HepG2 (cell line): ENCODE data around the gene WDR54. TPM values are rescaled to one million over a fixed set of nuclear protein-coding genes. Genes with fewer than 3 reads are reported as not detected.

Experiments used
- ATAC-seq: fragments of 200-7000 bp; cut with Tn5 transposase; 3 replicates; pipeline ENCODE4 v1.9.1; 2020; ENCODE audit warnings: mild to moderate bottlenecking, moderate library complexity
- BruUV-seq: library from RNA; stranded (reverse); fragments of 400-500 nt; replicated peaks from 2 replicates; lab custom pipeline; 2021; lab: Mats Ljungman, UMichigan
- CTCF ChIA-PET: fragments of 300-600 bp; formaldehyde crosslinking; extraction: SDS; loops from one replicate; lab custom pipeline; 2021; ENCODE audit warnings: low total read pairs, inconsistent platforms, low intra/inter-chr PET ratio; lab: Yijun Ruan, JAX
- POLR2A ChIA-PET: fragments of 350-600 bp; sonication (Branson Sonifier 250); formaldehyde crosslinking; loops from one replicate; lab custom pipeline; 2020; ENCODE audit warnings: antibody characterized with exemption, inconsistent platforms; lab: Yijun Ruan, JAX
- DNase-seq: peaks from one replicate; pipeline ENCODE4 v3.0.0-alpha.2; 2015; ENCODE audit warnings: low spot score
- FAIRE-seq: peaks from 3 replicates; lab custom pipeline; 2011; peaks lifted over from hg19 to GRCh38; lab: Jason Lieb, UNC
- H2AFZ ChIP-seq: one replicate; pipeline ENCODE4 v1.6.1; 2011; ENCODE audit warnings: low read length, inconsistent platforms
- H3K27ac ChIP-seq: fragments of 300-600 bp; 3 replicates; pipeline ENCODE4 v1.8.0; 2011; ENCODE audit warnings: mixed run types, mild to moderate bottlenecking, mixed read lengths, low read length, inconsistent platforms; ENCODE audit not compliant: insufficient read depth; ENCODE audit errors: extremely low read length
- H3K27me3 ChIP-seq, 2 experiments: fragments of 200-600 bp in 1 of 2; 2 replicates in 1 of 2; 3 replicates in 1 of 2; pipeline versions ENCODE4 v1.6.0 to v1.8.0; 2011; ENCODE audit warnings: low read length in 2 of 2, mild to moderate bottlenecking in 2 of 2, moderate library complexity in 2 of 2, inconsistent platforms in 1 of 2; ENCODE audit not compliant: insufficient read depth in 2 of 2, control insufficient read depth in 1 of 2
- H3K36me3 ChIP-seq, 2 experiments: fragments of 200-600 bp in 1 of 2; replicated peaks in 1 of 2; 2 replicates in 1 of 2; 3 replicates in 1 of 2; pipeline versions ENCODE4 v1.5.1 to v1.8.0; 2011; ENCODE audit warnings: low read length in 2 of 2, inconsistent platforms in 1 of 2; ENCODE audit not compliant: insufficient read depth in 2 of 2, control insufficient read depth in 1 of 2
- H3K4me1 ChIP-seq: 2 replicates; pipeline ENCODE4 v1.5.1; 2012; ENCODE audit warnings: low read length, inconsistent platforms; ENCODE audit not compliant: insufficient read depth
- H3K4me2 ChIP-seq: 2 replicates; pipeline ENCODE4 v1.6.0; 2011; ENCODE audit warnings: low read depth, low read length, inconsistent platforms
- H3K4me3 ChIP-seq, 3 experiments: fragments of 200-600 bp in 1 of 3; sonication (generic), shearing (Covaris generic) in 1 of 3; replicated peaks in 1 of 3; 2 replicates each; pipeline ENCODE4 v1.5.1; 2011 to 2016; ENCODE audit warnings: low read length in 3 of 3, inconsistent platforms in 2 of 3, low read depth in 2 of 3, mild to moderate bottlenecking in 2 of 3, control low read depth in 1 of 3, mixed read lengths in 1 of 3; ENCODE audit not compliant: insufficient read depth in 1 of 3
- H3K79me2 ChIP-seq: one replicate; pipeline ENCODE4 v1.6.1; 2011; ENCODE audit warnings: low read length, inconsistent platforms; ENCODE audit not compliant: insufficient read depth
- H3K9ac ChIP-seq: 2 replicates; pipeline ENCODE4 v1.6.0; 2011; ENCODE audit warnings: mild to moderate bottlenecking, low read depth, low read length, inconsistent platforms; ENCODE audit not compliant: insufficient read depth
- H3K9me3 ChIP-seq: 2 replicates; pipeline ENCODE4 v1.5.1; 2012; ENCODE audit warnings: mild to moderate bottlenecking, low read length
- H4K20me1 ChIP-seq: 2 replicates; pipeline ENCODE4 v1.6.0; 2011; ENCODE audit warnings: inconsistent platforms, mild to moderate bottlenecking, low read length, moderate library complexity; ENCODE audit not compliant: insufficient read depth
- CHD4 ChIP-seq: fragments of 200-600 bp; sonication (generic); IDR thresholded peaks from 2 replicates; pipeline ENCODE4 v1.7.0; 2017; ENCODE audit warnings: mild to moderate bottlenecking, low read length, borderline replicate concordance
- FOXJ3 ChIP-seq: sonication (generic); formaldehyde crosslinking; IDR thresholded peaks from 2 replicates; pipeline ENCODE4 v1.4.0; 2020; ENCODE audit warnings: missing genetic modification reagents, mild to moderate bottlenecking, borderline replicate concordance
- GPN1 ChIP-seq: sonication (generic); formaldehyde crosslinking; IDR thresholded peaks from 2 replicates; pipeline ENCODE4 v1.5.1; 2020; ENCODE audit warnings: missing genetic modification reagents, borderline replicate concordance
- MNT ChIP-seq: fragments of 450-650 bp; IDR thresholded peaks from 2 replicates; pipeline ENCODE4 v1.6.1; 2016
- NBN ChIP-seq: fragments of 450-650 bp; conservative IDR thresholded peaks from 2 replicates; pipeline ENCODE4 v1.6.1; 2017
- RFXAP ChIP-seq: sonication (generic); formaldehyde crosslinking; IDR thresholded peaks from 2 replicates; pipeline ENCODE4 v1.4.0; 2020; ENCODE audit warnings: missing genetic modification reagents, borderline replicate concordance
- RNF2 ChIP-seq: fragments of 450-650 bp; conservative IDR thresholded peaks from 2 replicates; pipeline ENCODE4 v1.6.1; 2016; ENCODE audit warnings: low read depth
- WIZ ChIP-seq: sonication (generic); formaldehyde crosslinking; IDR thresholded peaks from 2 replicates; pipeline ENCODE4 v1.5.1; 2020; ENCODE audit warnings: mild to moderate bottlenecking, missing genetic modification reagents
- ZNF33A ChIP-seq: sonication (generic); formaldehyde crosslinking; IDR thresholded peaks from 2 replicates; pipeline ENCODE4 v1.5.1; 2020; ENCODE audit warnings: missing genetic modification reagents, mild to moderate bottlenecking, moderate library complexity, borderline replicate concordance
- WGBS: methylation state at CpG from one replicate; pipeline ENCODE4 v1.1.6; 2017; ENCODE audit warnings: low lambda C conversion rate; 5-methylcytosine and 5-hydroxymethylcytosine counted together
- in situ Hi-C: cut with HindIII; loops from 2 replicates; pipeline ENCODE4 v1.10.0; 2017; ENCODE audit warnings: low pct_unique_long_range_greater_than_20kb; ENCODE audit not compliant: extremely low pct_ligation_motif_present
- intact Hi-C: fragments of 100-400 bp; cut with micrococcal nuclease; formaldehyde crosslinking; loops from one replicate; pipeline ENCODE4 v1.10.0; 2022; ENCODE audit not compliant: unreplicated experiment
- polyA plus RNA-seq, 8 experiments: library from polyadenylated mRNA; depleted of rRNA in 3 of 8; stranded (reverse) in 7 of 8; unstranded in 1 of 8; fragments of >200 nt; fragmentation: Illumina TruSeq in 4 of 8; extraction: Trizol in 4 of 8; gene quantifications; 2 replicates each; pipeline versions ENCODE4 v1.2.1 to v1.2.3, GENCODE V29; 2011 to 2016; ENCODE audit warnings: low read depth in 4 of 8, missing spikeins in 1 of 8, mixed read lengths in 1 of 8; ENCODE audit not compliant: insufficient read depth in 1 of 8
- total RNA-seq, 5 experiments: library from RNA; depleted of rRNA; stranded (reverse); fragments of >200 nt; fragmentation: Illumina TruSeq; extraction: Trizol; gene quantifications; 2 replicates each; pipeline ENCODE4 v1.2.3, GENCODE V29; 2016; ENCODE audit warnings: low read depth in 1 of 5

Gene WDR54
- total and polyA plus RNA-seq, 2 of the 13 experiments (the other 11 are each of a cell fraction or from before 2014, with no cell fraction given), result 2.0 to 17.3 TPM

- no peak for TF ChIP-seq MNT
- intact Hi-C loops, result no loop called here
- ATAC-seq (no peak), DNase-seq (no peak), FAIRE-seq (no peak)
- H3K79me2 ChIP-seq, result peaks cover 24% of the 10 kb centered on the region
- no peak overlapping the region for H3K4me3 ChIP-seq
- H3K27ac ChIP-seq, result no peak overlapping the region
- POLR2A ChIA-PET, result no interaction called here
- CTCF ChIA-PET, result no interaction called here
- WGBS, result 94% methylated on average over 2 of the region's 2 CpGs
- H3K4me1 ChIP-seq, result peaks cover 13% of the 10 kb centered on the region
- in situ Hi-C loops, result no loop called here
- no peak overlapping the region for H3K9ac ChIP-seq
- H2AFZ ChIP-seq, result no peak overlapping the region
- no TSS peak for BruUV-seq
- H4K20me1 ChIP-seq, result peaks cover 10% of the 10 kb centered on the region; the same call in 1 of the 2 replicates
- H3K36me3 ChIP-seq, result peaks cover 28 to 44% of the 10 kb centered on the region in 2 experiments
- no peak overlapping the region for H3K4me2 ChIP-seq
- H3K9me3 ChIP-seq, result no peaks in the 10 kb centered on the region
- H3K27me3 ChIP-seq, result no peaks in the 10 kb centered on the region
Observed at GRCh38 chr2:74375838-74376237, 45.7 kb upstream of the WDR54 start.

GRCh38 chr2:74378007-74378406 is 43.5 kb upstream of the WDR54 start:
- no peaks in the 10 kb centered on the region for H3K9me3 ChIP-seq
- H3K27ac ChIP-seq, result no peak overlapping the region
- BruUV-seq, result no TSS peak
- no peak overlapping the region for H2AFZ ChIP-seq
- peaks cover 13% of the 10 kb centered on the region for H3K4me1 ChIP-seq
- WGBS, result 92% methylated on average over 10 of the region's 10 CpGs
- H3K27me3 ChIP-seq, result no peaks in the 10 kb centered on the region
- DNase-seq, result no peak
- in situ Hi-C loops, result no loop called here
- TF ChIP-seq ZNF33A (no peak), RNF2 (no peak), CHD4 (no peak), RFXAP (no peak), WIZ (no peak), GPN1 (no peak), FOXJ3 (no peak), NBN (no peak)
- POLR2A ChIA-PET, result no interaction called here
- H4K20me1 ChIP-seq, result peaks cover 14% of the 10 kb centered on the region; the same call in 1 of the 2 replicates
- FAIRE-seq, result no peak
- no peak overlapping the region for H3K4me3 ChIP-seq
- H3K4me2 ChIP-seq, result no peak overlapping the region
- ATAC-seq, result no peak
- no peak overlapping the region for H3K9ac ChIP-seq
- H3K79me2 ChIP-seq, result peaks cover 37% of the 10 kb centered on the region
- peaks cover 18 to 26% of the 10 kb centered on the region in 2 experiments for H3K36me3 ChIP-seq
- CTCF ChIA-PET, result no interaction called here
- intact Hi-C loops, result no loop called here
